Measurements from ENCODE around the gene CCT8.
A peak's percentile ranks its signal among the peaks of the same experiment; 100 is the strongest.

Gene CCT8

GRCh38 chr21:29076731-29077640 is 3.5 kb upstream of the CCT8 start:
- peak; percentile 76 for DNase-seq

- no peak for DNase-seq
These were observed 2.4 kb upstream of the CCT8 start for GRCh38 chr21:29075706-29076466.

GRCh38 chr21:29074783-29075182 is 1.3 kb upstream of the CCT8 start:
- DNase-seq = no peak

GRCh38 chr21:29074007-29074376 is 544 bp upstream of the CCT8 start:
- no peak for DNase-seq

- no peak for DNase-seq
These were observed 601 bp downstream of the CCT8 start for GRCh38 chr21:29072873-29073221.

- no peak for DNase-seq
These were observed 8.5 kb downstream of the CCT8 start for GRCh38 chr21:29064850-29065481.

GRCh38 chr21:29056538-29057050 is 16.9 kb downstream of the CCT8 start:
- no peak for DNase-seq

- no peak for DNase-seq
These were observed 17.4 kb downstream of the CCT8 start for GRCh38 chr21:29056005-29056404.

GRCh38 chr21:29055080-29055479 is 18.4 kb downstream of the CCT8 start:
- DNase-seq = no peak

GRCh38 chr21:29053656-29054055 is 19.8 kb downstream of the CCT8 start:
- no peak for DNase-seq

GRCh38 chr21:29053011-29053553 is 20.4 kb downstream of the CCT8 start:
- DNase-seq = no peak

GRCh38 chr21:29052224-29052623 is 21.2 kb downstream of the CCT8 start:
- no peak for DNase-seq

- no peak for DNase-seq
These were observed 38.8 kb downstream of the CCT8 start for GRCh38 chr21:29034678-29035077.

- no peak for DNase-seq
These were observed 39.6 kb downstream of the CCT8 start for GRCh38 chr21:29033871-29034270.

- DNase-seq = no peak
These were observed 40.1 kb downstream of the CCT8 start for GRCh38 chr21:29033301-29033700.

- no peak for DNase-seq
These were observed 42.5 kb downstream of the CCT8 start for GRCh38 chr21:29030909-29031308.

- no peak for DNase-seq
These were observed 43.9 kb downstream of the CCT8 start for GRCh38 chr21:29029524-29029923.

GRCh38 chr21:29025328-29025713 is 48.1 kb downstream of the CCT8 start:
- DNase-seq = no peak

GRCh38 chr21:29024474-29025327 is 48.7 kb downstream of the CCT8 start, which contains the start of gene USP16:
Gene USP16 (plus strand): TSS chr21:29024668. CDS start chr21:29027914, 3,246 bp downstream.
- peak; percentile 91 for DNase-seq

- DNase-seq = no peak
These were observed 51.3 kb downstream of the CCT8 start for GRCh38 chr21:29022166-29022565.

- no peak for DNase-seq
These were observed 54.9 kb downstream of the CCT8 start for GRCh38 chr21:29018540-29018939.

- no peak for DNase-seq
These were observed 55.7 kb downstream of the CCT8 start for GRCh38 chr21:29017639-29018237.
